GM06990 (cell line): ENCODE results near the gene SUSD4.

ENCODE experiments used
- DNase-seq: peaks from one replicate; pipeline ENCODE4 v3.0.0-alpha.2; 2011; ENCODE audit not compliant: insufficient read length; ENCODE audit errors: extremely low read depth
- H3K27me3 ChIP-seq: replicated peaks from 2 replicates; pipeline ENCODE4 v1.6.0; 2011; ENCODE audit warnings: low read length; ENCODE audit not compliant: control insufficient read depth, insufficient read depth
- H3K36me3 ChIP-seq: 2 replicates; pipeline ENCODE4 v1.5.1; 2011; ENCODE audit warnings: low read length; ENCODE audit not compliant: control insufficient read depth, insufficient read depth
- H3K4me3 ChIP-seq: replicated peaks from 2 replicates; pipeline ENCODE4 v1.5.1; 2011; ENCODE audit warnings: low read depth, mild to moderate bottlenecking, control low read depth, low read length
- CTCF ChIP-seq: IDR thresholded peaks from 2 replicates; pipeline ENCODE4 v1.5.1; 2011; ENCODE audit warnings: low read length, control low read depth, mild to moderate bottlenecking, inconsistent platforms; ENCODE audit not compliant: insufficient read depth, poor library complexity, severe bottlenecking

The SUSD4 gene

GRCh38 chr1:223240122-223240521, 123.9 kb downstream of the SUSD4 start:
- no peak for TF ChIP-seq CTCF
- Histone ChIP-seq H3K4me3 (no peak overlapping the region), H3K36me3 (no peaks in the 10 kb centered on the region), H3K27me3 (no peaks in the 10 kb centered on the region)
- DNase-seq = no peak

DNA sequence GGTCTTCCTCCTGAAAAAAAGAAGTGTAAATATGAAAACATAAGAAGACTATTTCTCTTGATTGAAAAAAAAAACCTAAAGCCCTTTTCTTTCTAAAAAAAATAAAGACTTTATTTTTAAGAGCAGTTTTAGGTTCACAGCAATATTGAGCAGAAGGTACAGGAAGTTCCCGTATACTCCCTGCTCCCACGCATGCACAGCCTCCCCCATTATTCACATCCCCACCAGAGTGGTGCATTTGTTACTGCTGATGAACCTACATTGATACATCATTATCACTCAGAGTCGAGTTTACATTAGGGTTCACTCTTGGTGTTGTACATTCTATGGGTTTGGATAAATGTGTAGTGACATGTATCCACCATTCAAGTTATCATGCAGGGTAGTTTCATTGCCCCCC, 128.9 kb downstream of the SUSD4 start:
- Histone ChIP-seq H3K36me3 (no peaks in the 10 kb centered on the region), H3K27me3 (no peaks in the 10 kb centered on the region), H3K4me3 (no peak overlapping the region)
- no peak for TF ChIP-seq CTCF
- no peak for DNase-seq

DNA sequence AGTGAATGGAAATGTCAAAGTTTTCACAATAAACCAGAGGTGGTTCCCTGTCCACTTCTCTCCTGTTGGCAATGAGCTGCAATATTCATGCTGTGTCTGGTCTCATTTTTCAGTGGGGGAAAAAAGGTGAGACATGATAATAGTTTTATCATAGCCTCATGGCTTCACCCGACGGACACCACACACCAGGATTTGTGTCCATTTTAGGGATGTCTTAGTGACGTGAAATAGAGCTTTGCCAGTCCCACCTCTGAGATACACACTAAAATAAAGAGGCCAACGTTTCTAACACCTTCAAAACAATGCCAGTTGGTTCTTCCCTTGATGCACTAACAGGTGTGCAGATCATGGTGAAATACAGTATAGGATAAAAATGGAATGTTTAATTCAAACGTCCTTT, 129.4 kb downstream of the SUSD4 start:
- DNase-seq = no peak
- TF ChIP-seq CTCF = no peak

GRCh38 chr1:223234170-223234514, 129.8 kb downstream of the SUSD4 start:
- Histone ChIP-seq H3K27me3 (no peaks in the 10 kb centered on the region), H3K4me3 (no peak overlapping the region), H3K36me3 (no peaks in the 10 kb centered on the region)
- no peak for DNase-seq
- TF ChIP-seq CTCF = no peak

More for the DNA sequence above, 129.4 kb downstream of the SUSD4 start:
- Histone ChIP-seq H3K27me3 (no peaks in the 10 kb centered on the region), H3K36me3 (no peaks in the 10 kb centered on the region), H3K4me3 (no peak overlapping the region)

DNA sequence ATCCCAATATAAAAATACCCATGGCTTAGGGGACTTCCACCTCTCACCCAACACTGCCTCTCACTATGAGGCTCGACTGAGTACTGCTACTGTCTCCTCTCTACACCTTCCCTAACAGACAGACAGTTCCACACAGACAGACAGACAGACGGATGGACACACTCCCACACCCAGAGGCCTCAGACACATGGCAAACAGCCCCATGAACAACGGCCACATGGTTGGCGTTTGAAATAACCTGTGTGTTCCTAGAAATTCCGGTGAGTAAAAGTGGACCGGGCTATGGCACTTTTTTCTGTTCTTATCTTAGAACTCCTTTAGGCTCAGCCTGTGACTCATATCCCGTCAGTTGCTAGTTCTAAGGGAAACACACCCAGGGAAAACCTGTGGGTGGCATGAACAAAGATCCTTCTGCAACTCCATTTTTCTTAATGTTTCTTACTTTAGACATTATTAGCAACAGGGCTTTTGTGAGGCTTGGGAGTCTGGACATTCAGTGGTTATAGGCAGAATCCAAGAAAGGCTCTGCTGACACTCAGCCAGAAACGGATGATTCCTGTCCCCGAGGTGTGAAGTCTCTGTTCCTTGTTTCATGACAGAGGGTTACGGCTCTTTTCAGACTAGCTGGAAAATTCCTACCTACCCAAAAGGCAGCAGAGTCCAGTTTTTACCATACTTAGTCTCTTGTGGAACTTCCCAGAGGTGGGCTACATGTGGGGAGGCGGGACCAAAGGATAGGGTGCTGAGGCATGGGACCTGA, 130.4 kb downstream of the SUSD4 start:
- DNase-seq = no peak
- Histone ChIP-seq H3K27me3 (no peaks in the 10 kb centered on the region), H3K36me3 (no peaks in the 10 kb centered on the region), H3K4me3 (no peak overlapping the region)
- no peak for TF ChIP-seq CTCF

DNA sequence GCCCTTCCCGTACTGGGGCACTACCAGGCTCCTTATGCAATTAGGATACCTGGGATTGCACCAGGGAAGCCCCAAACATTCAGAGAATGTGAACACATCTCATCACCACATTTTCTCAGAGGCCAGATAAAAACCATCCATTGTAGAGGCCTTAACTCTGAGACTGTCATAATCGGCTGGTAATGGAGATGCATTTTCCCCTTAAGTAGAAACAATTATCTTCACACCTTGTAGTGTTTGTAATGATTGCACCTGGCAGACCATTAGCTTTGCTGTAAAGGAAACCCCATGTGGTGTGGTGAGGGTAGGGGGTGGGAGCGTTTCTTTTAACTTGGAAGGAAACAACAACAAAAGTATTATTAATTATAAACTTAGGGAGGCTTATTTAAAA, 131.0 kb downstream of the SUSD4 start:
- no peak for TF ChIP-seq CTCF
- no peaks in the 10 kb centered on the region for H3K27me3 ChIP-seq
- H3K36me3 ChIP-seq = no peaks in the 10 kb centered on the region
- no peak for DNase-seq
- no peak overlapping the region for H3K4me3 ChIP-seq
